Activated T-cell treated with anti-CD3 and anti-CD28 coated beads, Interleukin-2, amount 50 U/mL, for 24 hours (primary cell): ENCODE results near the gene CACNA2D4.

ENCODE experiments used
- DNase-seq: peaks from one replicate; pipeline ENCODE4 v3.0.0-alpha.2; 2020
- H3K27ac Mint-ChIP-seq: 2 replicates; pipeline ENCODE4 v1.8.0; 2020; ENCODE audit warnings: mild to moderate bottlenecking, mixed read lengths
- H3K27me3 Mint-ChIP-seq: 2 replicates; pipeline ENCODE4 v1.8.0; 2020; ENCODE audit warnings: mixed read lengths
- H3K36me3 Mint-ChIP-seq: 2 replicates; pipeline ENCODE4 v1.8.0; 2020; ENCODE audit warnings: low read depth, mixed read lengths
- H3K4me1 Mint-ChIP-seq: 2 replicates; pipeline ENCODE4 v1.8.0; 2020; ENCODE audit warnings: low read depth, mixed read lengths
- H3K4me3 Mint-ChIP-seq: 2 replicates; pipeline ENCODE4 v1.8.0; 2020; ENCODE audit warnings: mild to moderate bottlenecking, moderate library complexity, mixed read lengths
- H3K9me3 Mint-ChIP-seq: 2 replicates; pipeline ENCODE4 v1.8.0; 2020; ENCODE audit warnings: mixed read lengths

Gene CACNA2D4

GRCh38 chr12:1928439-1929121 lies 10.1 kb upstream of the CACNA2D4 start:
- peak; percentile 6 for DNase-seq
- peaks cover 13% of the 10 kb centered on the region for H3K4me1 Mint-ChIP-seq
- no peaks in the 10 kb centered on the region for H3K36me3 Mint-ChIP-seq
- H3K4me3 Mint-ChIP-seq: no peak overlapping the region
- no peak overlapping the region for H3K27ac Mint-ChIP-seq
- no peaks in the 10 kb centered on the region for H3K9me3 Mint-ChIP-seq
- no peaks in the 10 kb centered on the region for H3K27me3 Mint-ChIP-seq

DNA sequence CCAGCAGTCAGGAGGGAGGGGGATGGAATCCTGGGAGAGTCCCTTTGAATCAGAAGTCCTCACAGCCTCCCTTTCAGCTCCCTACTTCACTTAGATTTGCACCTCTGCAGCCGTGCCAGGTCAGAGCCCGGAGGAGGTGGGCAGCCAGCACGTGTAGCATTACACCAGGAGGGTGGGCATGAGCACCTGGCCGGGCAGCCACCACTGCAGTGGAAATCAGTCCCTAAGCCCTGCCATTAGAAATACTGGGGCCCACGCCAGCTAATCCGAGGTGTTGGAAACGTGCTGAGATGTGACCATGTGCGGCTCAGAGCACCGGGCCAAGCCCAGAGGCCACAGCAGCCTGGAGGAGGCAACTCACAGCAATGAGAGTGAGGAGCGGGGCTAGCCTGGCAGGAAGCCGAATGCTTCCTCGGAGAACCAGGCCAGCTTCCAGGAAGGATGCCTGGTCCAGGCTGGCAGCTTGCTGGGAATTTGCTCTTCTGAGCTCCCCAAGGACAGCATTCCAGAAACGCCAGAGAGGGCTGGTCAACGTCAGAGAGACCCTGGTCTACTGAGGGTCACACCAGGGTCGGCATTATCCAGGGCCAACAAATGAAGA lies 9.4 kb upstream of the CACNA2D4 start:
- H3K9me3 Mint-ChIP-seq: no peaks in the 10 kb centered on the region
- no peaks in the 10 kb centered on the region for H3K27me3 Mint-ChIP-seq
- no peak overlapping the region for H3K4me3 Mint-ChIP-seq
- H3K27ac Mint-ChIP-seq: no peak overlapping the region
- DNase-seq: peak; percentile 19
- H3K4me1 Mint-ChIP-seq: peaks cover 13% of the 10 kb centered on the region
- no peaks in the 10 kb centered on the region for H3K36me3 Mint-ChIP-seq

GRCh38 chr12:1927051-1927680 lies 8.7 kb upstream of the CACNA2D4 start:
- H3K9me3 Mint-ChIP-seq: no peaks in the 10 kb centered on the region
- no peaks in the 10 kb centered on the region for H3K27me3 Mint-ChIP-seq
- DNase-seq: peak; percentile 11
- no peaks in the 10 kb centered on the region for H3K36me3 Mint-ChIP-seq
- H3K4me3 Mint-ChIP-seq: no peak overlapping the region
- peaks cover 13% of the 10 kb centered on the region for H3K4me1 Mint-ChIP-seq
- H3K27ac Mint-ChIP-seq: no peak overlapping the region

DNA sequence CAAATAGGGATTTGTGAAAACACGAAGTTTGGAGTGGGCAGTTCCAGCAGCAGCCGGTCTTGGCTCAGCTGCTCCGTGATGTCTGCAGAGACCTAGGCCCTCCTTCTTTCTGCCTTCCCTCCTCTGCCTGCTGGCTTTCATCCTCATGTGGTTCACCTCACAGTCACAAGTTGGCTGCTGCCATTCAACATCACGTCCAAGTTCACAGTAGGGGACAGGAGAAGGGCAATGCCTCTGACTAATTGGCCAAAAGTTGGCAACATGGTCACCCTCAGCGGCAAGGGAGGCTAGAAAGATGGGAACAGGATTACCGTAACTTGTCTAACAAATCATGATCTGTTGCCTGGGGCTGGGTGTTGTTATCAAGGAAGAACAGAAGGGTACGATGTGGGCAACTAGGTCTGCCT lies 7.8 kb upstream of the CACNA2D4 start:
- DNase-seq: peak; percentile 9
- Mint-ChIP-seq H3K4me3 (no peak overlapping the region), H3K27me3 (no peaks in the 10 kb centered on the region), H3K9me3 (no peaks in the 10 kb centered on the region), H3K36me3 (no peaks in the 10 kb centered on the region), H3K4me1 (peaks cover 13% of the 10 kb centered on the region), H3K27ac (no peak overlapping the region)

- Mint-ChIP-seq H3K4me1 (peaks cover 13% of the 10 kb centered on the region), H3K36me3 (no peaks in the 10 kb centered on the region), H3K4me3 (no peak overlapping the region), H3K27ac (no peak overlapping the region), H3K9me3 (no peaks in the 10 kb centered on the region), H3K27me3 (no peaks in the 10 kb centered on the region)
- DNase-seq: peak; percentile 9
Observed at GRCh38 chr12:1925684-1926006, 7.2 kb upstream of the CACNA2D4 start.

GRCh38 chr12:1924996-1925683 lies 6.7 kb upstream of the CACNA2D4 start:
- Mint-ChIP-seq H3K27ac (no peak overlapping the region), H3K4me1 (peaks cover 11% of the 10 kb centered on the region), H3K9me3 (no peaks in the 10 kb centered on the region), H3K36me3 (no peaks in the 10 kb centered on the region), H3K4me3 (no peak overlapping the region), H3K27me3 (no peaks in the 10 kb centered on the region)
- peak; percentile 27 for DNase-seq

DNA sequence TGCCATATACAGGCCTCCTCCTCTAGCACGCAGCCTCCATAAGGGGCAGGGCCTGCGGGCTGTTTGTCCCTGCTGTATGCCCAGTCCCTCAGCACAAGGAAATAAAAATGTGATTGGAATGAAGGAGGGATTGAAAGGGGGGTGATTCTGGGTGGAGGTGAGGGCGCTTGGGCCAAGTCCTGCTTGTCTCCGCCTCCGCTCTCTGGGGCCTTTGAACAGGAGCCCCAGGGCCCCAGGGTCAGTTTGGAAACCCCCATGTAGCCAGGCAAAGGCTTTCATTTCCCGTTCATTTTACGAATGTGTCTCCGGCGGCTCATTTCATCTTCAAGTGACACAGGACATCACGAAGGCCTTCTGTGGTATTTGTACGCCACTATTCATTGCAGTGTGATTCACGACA lies 4.5 kb upstream of the CACNA2D4 start:
- Mint-ChIP-seq H3K27ac (no peak overlapping the region), H3K9me3 (no peaks in the 10 kb centered on the region), H3K4me3 (no peak overlapping the region), H3K36me3 (no peaks in the 10 kb centered on the region), H3K4me1 (peaks cover 10% of the 10 kb centered on the region), H3K27me3 (peaks cover 3% of the 10 kb centered on the region)
- DNase-seq: no peak

DNA sequence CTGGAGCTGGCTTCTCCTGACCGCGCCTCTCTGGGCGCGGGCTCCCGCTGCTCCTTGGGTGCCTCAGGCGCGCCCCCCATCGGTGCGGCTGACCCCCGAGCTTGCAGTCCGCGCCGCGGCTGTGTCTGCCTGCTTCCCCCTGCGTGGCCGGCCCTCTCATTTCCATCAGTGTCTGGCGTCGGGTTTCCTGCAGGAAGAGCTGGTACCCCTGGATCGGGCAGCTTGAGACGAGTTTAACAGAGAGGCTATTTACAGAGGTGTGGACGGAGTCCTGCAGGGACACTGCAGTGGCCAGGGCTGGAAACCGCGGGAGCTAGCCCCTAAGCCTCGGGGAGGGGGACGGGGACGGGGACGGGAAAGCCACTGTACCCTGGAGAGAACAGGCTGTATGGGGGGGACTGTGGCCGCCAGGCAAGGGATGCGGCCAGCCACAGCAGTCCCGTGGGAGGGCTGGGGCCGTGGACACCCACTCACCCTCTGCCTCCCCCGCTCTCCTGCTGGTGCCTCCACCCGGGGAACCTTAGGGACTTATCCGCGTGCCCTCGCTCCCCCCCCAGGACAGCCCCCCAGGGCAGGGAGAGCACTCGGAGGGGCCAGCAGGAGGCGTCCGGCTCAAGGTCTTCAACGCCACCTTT lies 3.7 kb upstream of the CACNA2D4 start:
- no peak overlapping the region for H3K4me3 Mint-ChIP-seq
- H3K27me3 Mint-ChIP-seq: peaks cover 9% of the 10 kb centered on the region
- H3K4me1 Mint-ChIP-seq: peaks cover 10% of the 10 kb centered on the region
- H3K36me3 Mint-ChIP-seq: no peaks in the 10 kb centered on the region
- peak; percentile 21 for DNase-seq
- no peaks in the 10 kb centered on the region for H3K9me3 Mint-ChIP-seq
- no peak overlapping the region for H3K27ac Mint-ChIP-seq

DNA sequence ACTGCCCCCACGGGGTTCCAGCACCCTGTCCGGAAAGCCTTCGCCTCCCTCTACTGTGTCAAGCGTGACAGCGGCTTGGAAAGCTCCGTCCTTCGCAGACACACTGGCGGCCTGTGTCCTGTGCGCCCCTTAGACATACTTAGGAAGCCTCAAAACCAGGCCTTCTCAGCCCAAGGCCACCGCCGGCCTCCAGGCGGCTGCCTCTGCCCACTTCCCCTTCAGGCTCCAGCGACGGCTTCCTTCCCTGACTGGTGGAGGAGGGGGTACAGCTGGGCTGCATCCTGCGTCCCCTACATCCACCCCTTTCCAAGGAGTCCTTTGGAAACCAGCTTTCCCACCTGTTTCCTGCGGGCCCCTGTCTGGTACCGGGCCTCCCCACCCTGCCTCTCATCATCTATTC lies 2.5 kb upstream of the CACNA2D4 start:
- Mint-ChIP-seq H3K36me3 (no peaks in the 10 kb centered on the region), H3K4me3 (no peak overlapping the region), H3K4me1 (peaks cover 17% of the 10 kb centered on the region), H3K9me3 (no peaks in the 10 kb centered on the region), H3K27me3 (peaks cover 9% of the 10 kb centered on the region), H3K27ac (no peak overlapping the region)
- peak; percentile 13 for DNase-seq

GRCh38 chr12:1920436-1920835 lies 2.0 kb upstream of the CACNA2D4 start:
- no peaks in the 10 kb centered on the region for H3K36me3 Mint-ChIP-seq
- H3K27me3 Mint-ChIP-seq: peaks cover 9% of the 10 kb centered on the region
- H3K9me3 Mint-ChIP-seq: no peaks in the 10 kb centered on the region
- H3K4me1 Mint-ChIP-seq: peaks cover 23% of the 10 kb centered on the region
- H3K4me3 Mint-ChIP-seq: no peak overlapping the region
- no peak overlapping the region for H3K27ac Mint-ChIP-seq
- no peak for DNase-seq

- Mint-ChIP-seq H3K27ac (no peak overlapping the region), H3K36me3 (no peaks in the 10 kb centered on the region), H3K27me3 (peaks cover 9% of the 10 kb centered on the region), H3K4me3 (no peak overlapping the region), H3K4me1 (peaks cover 23% of the 10 kb centered on the region), H3K9me3 (no peaks in the 10 kb centered on the region)
- no peak for DNase-seq
Observed at GRCh38 chr12:1919763-1920162, 1.3 kb upstream of the CACNA2D4 start.

GRCh38 chr12:1919284-1919683 lies 832 bp upstream of the CACNA2D4 start:
- peaks cover 18% of the 10 kb centered on the region for H3K4me1 Mint-ChIP-seq
- no peak overlapping the region for H3K4me3 Mint-ChIP-seq

DNA sequence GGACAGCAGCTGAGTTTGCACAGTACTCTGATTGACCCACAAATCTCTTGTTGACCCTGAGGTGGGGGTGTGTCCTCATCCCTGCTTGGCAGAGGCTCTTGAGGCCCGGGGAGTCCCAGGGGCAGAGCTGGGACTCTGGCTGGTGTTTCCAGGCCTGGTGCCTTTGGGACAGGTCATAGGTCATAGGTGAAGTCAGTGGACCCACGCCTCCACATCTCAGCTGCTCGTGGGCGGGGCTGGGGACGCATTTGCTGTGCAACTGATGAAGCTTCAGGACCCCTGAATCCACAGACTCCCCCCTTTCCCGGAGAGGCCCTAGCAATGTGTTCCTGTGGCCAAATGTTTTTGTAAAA lies 408 bp upstream of the CACNA2D4 start:
- DNase-seq: no peak
- Mint-ChIP-seq H3K36me3 (no peaks in the 10 kb centered on the region), H3K9me3 (no peaks in the 10 kb centered on the region), H3K4me1 (peaks cover 18% of the 10 kb centered on the region), H3K4me3 (no peak overlapping the region), H3K27me3 (peaks cover 9% of the 10 kb centered on the region), H3K27ac (no peak overlapping the region)

More at GRCh38 chr12:1919284-1919683, 832 bp upstream of the CACNA2D4 start:
- DNase-seq: peak; percentile 14
- H3K27ac Mint-ChIP-seq: no peak overlapping the region
- no peaks in the 10 kb centered on the region for H3K9me3 Mint-ChIP-seq
- no peaks in the 10 kb centered on the region for H3K36me3 Mint-ChIP-seq
- peaks cover 9% of the 10 kb centered on the region for H3K27me3 Mint-ChIP-seq

- peaks cover 9% of the 10 kb centered on the region for H3K27me3 Mint-ChIP-seq
- peak; percentile 18 for DNase-seq
- H3K4me3 Mint-ChIP-seq: no peak overlapping the region
- H3K4me1 Mint-ChIP-seq: peaks cover 18% of the 10 kb centered on the region
- no peaks in the 10 kb centered on the region for H3K9me3 Mint-ChIP-seq
- no peaks in the 10 kb centered on the region for H3K36me3 Mint-ChIP-seq
- H3K27ac Mint-ChIP-seq: no peak overlapping the region
Observed at GRCh38 chr12:1917172-1918070, 1.0 kb downstream of the CACNA2D4 start.
